ENCODE data around the gene SEMA4B. TPM values are rescaled to one million over a fixed set of nuclear protein-coding genes. Genes with fewer than 3 reads are reported as not detected.

The SEMA4B gene
- total RNA-seq, 1 experiment from 2014 or later = 50.2 TPM

GRCh38 chr15:90211440-90212143 is 10.5 kb downstream of the SEMA4B start (continued):
- TF ChIP-seq IRF2 (CRISPR knock-in tag; IDR thresholded peaks at IDR 0.05; ENCODE audit: borderline replicate concordance, low read depth) (no peak), CTCF (IDR thresholded peaks at IDR 0.05) (no peak), AFF4 (CRISPR knock-in tag; IDR thresholded peaks at IDR 0.05; ENCODE audit: borderline replicate concordance) (no peak), E2F1 (CRISPR knock-in tag; IDR thresholded peaks at IDR 0.05) (no peak), STAT6 (CRISPR knock-in tag; conservative IDR thresholded peaks at IDR 0.05; ENCODE audit: low read depth) (no peak), ATF3 (CRISPR knock-in tag; conservative IDR thresholded peaks at IDR 0.05) (no peak)

- Mint-ChIP-seq H3K27ac (peak overlapping the region; percentile 95), H3K27me3 (ENCODE audit: low read depth) (no peaks in the 10 kb centered on the region), H3K4me3 (no peak overlapping the region), H3K36me3 (peaks cover 4% of the 10 kb centered on the region; the same call in 1 of the 2 replicates), H3K4me1 (peaks cover 12% of the 10 kb centered on the region), H3K9me3 (no peaks in the 10 kb centered on the region)
- ChIA-PET CTCF (interaction anchor here (1.1 to 6.5 kb wide), 4 partner anchors 9 to 69 kb away, joined by 5 to 62 read pairs (median 9); partner anchors contain the start of genes CIB1, GDPGP1 and SEMA4B), POLR2A (no interaction called here)
- ATAC-seq (no peak), DNase-seq (ENCODE audit: low spot score) (no peak)
- TF ChIP-seq ZNF416 (CRISPR knock-in tag; IDR thresholded peaks at IDR 0.05) (no peak), ATF1 (CRISPR knock-in tag; IDR thresholded peaks at IDR 0.05) (no peak), ZNF219 (CRISPR knock-in tag; IDR thresholded peaks at IDR 0.05; ENCODE audit: borderline replicate concordance) (no peak), JUN (CRISPR knock-in tag; IDR thresholded peaks at IDR 0.05) (no peak), IRF2 (CRISPR knock-in tag; IDR thresholded peaks at IDR 0.05; ENCODE audit: borderline replicate concordance, low read depth) (no peak)
Measured at GRCh38 chr15:90212221-90213098, 11.3 kb downstream of the SEMA4B start.

Measured in WTC11 (cell line).